ENCODE measurements around the gene ZNF616. TPM values are rescaled to one million over a fixed set of nuclear protein-coding genes. Genes with fewer than 3 reads are reported as not detected.

Gene ZNF616
- total RNA-seq, 1 experiment from 2014 or later = 7.1 TPM

- peaks cover 72% of the 10 kb centered on the region for H3K9me3 ChIP-seq
- intact Hi-C loops (cut with micrococcal nuclease; ENCODE audit: unreplicated experiment) = no loop called here
- no peaks in the 10 kb centered on the region for H3K4me1 ChIP-seq
- TF ChIP-seq, protein P1, sequence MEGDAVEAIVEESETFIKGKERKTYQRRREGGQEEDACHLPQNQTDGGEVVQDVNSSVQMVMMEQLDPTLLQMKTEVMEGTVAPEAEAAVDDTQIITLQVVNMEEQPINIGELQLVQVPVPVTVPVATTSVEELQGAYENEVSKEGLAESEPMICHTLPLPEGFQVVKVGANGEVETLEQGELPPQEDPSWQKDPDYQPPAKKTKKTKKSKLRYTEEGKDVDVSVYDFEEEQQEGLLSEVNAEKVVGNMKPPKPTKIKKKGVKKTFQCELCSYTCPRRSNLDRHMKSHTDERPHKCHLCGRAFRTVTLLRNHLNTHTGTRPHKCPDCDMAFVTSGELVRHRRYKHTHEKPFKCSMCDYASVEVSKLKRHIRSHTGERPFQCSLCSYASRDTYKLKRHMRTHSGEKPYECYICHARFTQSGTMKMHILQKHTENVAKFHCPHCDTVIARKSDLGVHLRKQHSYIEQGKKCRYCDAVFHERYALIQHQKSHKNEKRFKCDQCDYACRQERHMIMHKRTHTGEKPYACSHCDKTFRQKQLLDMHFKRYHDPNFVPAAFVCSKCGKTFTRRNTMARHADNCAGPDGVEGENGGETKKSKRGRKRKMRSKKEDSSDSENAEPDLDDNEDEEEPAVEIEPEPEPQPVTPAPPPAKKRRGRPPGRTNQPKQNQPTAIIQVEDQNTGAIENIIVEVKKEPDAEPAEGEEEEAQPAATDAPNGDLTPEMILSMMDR (IDR thresholded peaks at IDR 0.05; ENCODE audit: insufficient read depth in 1 of 2, low read depth in 1 of 2, low read length in 1 of 2, severe bottlenecking in 1 of 2, unreplicated experiment in 1 of 2) = no peak
- Mint-ChIP-seq H3K4me1 (ENCODE audit: low read depth, unreplicated experiment) (no peaks in the 10 kb centered on the region), H3K27ac (ENCODE audit: unreplicated experiment) (no peak overlapping the region), H3K36me3 (ENCODE audit: insufficient read depth, unreplicated experiment) (peaks cover 23% of the 10 kb centered on the region), H3K9me3 (ENCODE audit: unreplicated experiment) (peaks cover 83% of the 10 kb centered on the region), H3K4me3 (ENCODE audit: unreplicated experiment) (no peak overlapping the region), H3K27me3 (ENCODE audit: insufficient read depth, unreplicated experiment) (no peaks in the 10 kb centered on the region)
- POLR2A ChIA-PET = interaction anchor here (0.6 kb wide), 1 partner anchor 52 kb away, joined by 14 read pairs; no protein-coding TSS in a partner anchor
- no peaks in the 10 kb centered on the region for H3K27me3 ChIP-seq (replicated peaks; ENCODE audit: control insufficient read depth, insufficient read depth, low read length)
- BruUV-seq (replicated peaks) = no TSS peak
- H3K4me3 ChIP-seq (ENCODE audit: low read depth, low read length) = no peak overlapping the region
- no peaks in the 10 kb centered on the region; the same call in 1 of the 2 replicates for H3K36me3 ChIP-seq (ENCODE audit: control insufficient read depth, insufficient read depth, low read length)
- no peak for DNase-seq
- CTCF ChIA-PET = no interaction called here
Observed at GRCh38 chr19:52114691-52115090, 25.0 kb downstream of the ZNF616 start.

GRCh38 chr19:52112624-52113023 lies 27.1 kb downstream of the ZNF616 start:
- Mint-ChIP-seq H3K27ac (ENCODE audit: unreplicated experiment) (no peak overlapping the region), H3K9me3 (ENCODE audit: unreplicated experiment) (peaks cover 75% of the 10 kb centered on the region), H3K4me3 (ENCODE audit: unreplicated experiment) (no peak overlapping the region), H3K4me1 (ENCODE audit: low read depth, unreplicated experiment) (no peaks in the 10 kb centered on the region), H3K36me3 (ENCODE audit: insufficient read depth, unreplicated experiment) (peaks cover 13% of the 10 kb centered on the region), H3K27me3 (ENCODE audit: insufficient read depth, unreplicated experiment) (no peaks in the 10 kb centered on the region)
- ChIA-PET CTCF (no interaction called here), POLR2A (no interaction called here)
- DNase-seq = no peak
- no peaks in the 10 kb centered on the region; the same call in 1 of the 2 replicates for H3K36me3 ChIP-seq (ENCODE audit: control insufficient read depth, insufficient read depth, low read length)
- BruUV-seq (replicated peaks) = no TSS peak
- intact Hi-C loops (cut with micrococcal nuclease; ENCODE audit: unreplicated experiment) = no loop called here
- H3K4me1 ChIP-seq = no peaks in the 10 kb centered on the region
- peaks cover 66% of the 10 kb centered on the region for H3K9me3 ChIP-seq
- H3K4me3 ChIP-seq (ENCODE audit: low read depth, low read length) = no peak overlapping the region
- H3K27me3 ChIP-seq (replicated peaks; ENCODE audit: control insufficient read depth, insufficient read depth, low read length) = no peaks in the 10 kb centered on the region
- TF ChIP-seq, protein P1 (IDR thresholded peaks at IDR 0.05; ENCODE audit: insufficient read depth in 1 of 2, low read depth in 1 of 2, low read length in 1 of 2, severe bottlenecking in 1 of 2, unreplicated experiment in 1 of 2) = no peak

DNA sequence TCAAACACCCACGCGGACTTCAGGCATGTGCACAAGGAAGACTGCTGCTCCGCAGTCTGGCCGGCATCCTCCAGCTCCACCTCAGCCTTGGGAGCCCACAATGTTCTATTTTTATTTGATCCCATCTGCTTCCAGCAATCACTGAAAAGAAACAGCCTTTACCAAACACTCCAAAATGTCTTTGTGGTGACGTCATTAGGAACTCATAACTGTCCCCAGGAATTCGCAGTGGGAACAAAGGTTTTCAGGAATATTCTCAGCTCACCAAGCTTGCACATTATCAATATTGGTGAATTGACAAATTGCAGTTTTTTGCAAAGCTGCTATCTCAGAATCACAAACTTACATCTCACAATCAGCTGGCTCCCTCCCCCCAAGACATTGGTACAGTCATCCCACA lies 29.0 kb downstream of the ZNF616 start:
- Histone ChIP-seq H3K9me3 (peaks cover 63% of the 10 kb centered on the region), H3K27me3 (replicated peaks; ENCODE audit: control insufficient read depth, insufficient read depth, low read length) (no peaks in the 10 kb centered on the region), H3K4me1 (no peaks in the 10 kb centered on the region), H3K4me3 (ENCODE audit: low read depth, low read length) (no peak overlapping the region), H3K36me3 (ENCODE audit: control insufficient read depth, insufficient read depth, low read length) (no peaks in the 10 kb centered on the region; the same call in 1 of the 2 replicates)
- POLR2A ChIA-PET = no interaction called here
- no peaks in the 10 kb centered on the region for H3K27me3 Mint-ChIP-seq (ENCODE audit: insufficient read depth, unreplicated experiment)
- H3K36me3 Mint-ChIP-seq (ENCODE audit: insufficient read depth, unreplicated experiment) = peaks cover 2% of the 10 kb centered on the region
- CTCF ChIA-PET = no interaction called here
- intact Hi-C loops (cut with micrococcal nuclease; ENCODE audit: unreplicated experiment) = no loop called here
- no peak overlapping the region for H3K27ac Mint-ChIP-seq (ENCODE audit: unreplicated experiment)
- H3K9me3 Mint-ChIP-seq (ENCODE audit: unreplicated experiment) = peaks cover 78% of the 10 kb centered on the region
- BruUV-seq (replicated peaks) = no TSS peak
- H3K4me3 Mint-ChIP-seq (ENCODE audit: unreplicated experiment) = no peak overlapping the region
- H3K4me1 Mint-ChIP-seq (ENCODE audit: low read depth, unreplicated experiment) = no peaks in the 10 kb centered on the region
- no peak for DNase-seq
- TF ChIP-seq, protein P1 (IDR thresholded peaks at IDR 0.05; ENCODE audit: insufficient read depth in 1 of 2, low read depth in 1 of 2, low read length in 1 of 2, severe bottlenecking in 1 of 2, unreplicated experiment in 1 of 2) = no peak
